HG03103 (cell line): ENCODE measurements around the gene ALG3.

Experiments
- ATAC-seq: cut with Tn5 transposase; IDR thresholded peaks from one replicate; pipeline ENCODE4 v1.9.1; 2021; ENCODE audit warnings: low read depth; ENCODE audit not compliant: unreplicated experiment

ALG3 gene

DNA sequence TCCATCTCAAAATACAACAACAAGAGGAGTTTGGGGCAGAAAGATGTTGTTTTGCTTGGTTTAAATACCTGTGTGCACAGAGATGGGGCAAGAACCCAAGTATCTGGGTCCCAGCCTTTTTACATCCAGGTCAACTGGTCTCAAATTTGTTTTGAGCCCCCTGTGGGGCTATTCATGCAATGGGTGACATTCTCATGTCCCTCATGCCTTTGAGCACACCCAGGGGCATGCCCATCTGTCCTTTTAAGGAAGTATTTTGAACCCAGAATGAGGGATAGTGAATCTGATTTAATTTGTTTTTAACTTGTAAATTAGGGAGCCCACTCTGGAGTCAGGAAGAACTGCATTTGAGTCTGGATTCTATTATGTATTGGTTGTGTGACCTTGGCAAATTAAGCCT, 47.9 kb downstream of the ALG3 start:
- no peak for ATAC-seq

DNA sequence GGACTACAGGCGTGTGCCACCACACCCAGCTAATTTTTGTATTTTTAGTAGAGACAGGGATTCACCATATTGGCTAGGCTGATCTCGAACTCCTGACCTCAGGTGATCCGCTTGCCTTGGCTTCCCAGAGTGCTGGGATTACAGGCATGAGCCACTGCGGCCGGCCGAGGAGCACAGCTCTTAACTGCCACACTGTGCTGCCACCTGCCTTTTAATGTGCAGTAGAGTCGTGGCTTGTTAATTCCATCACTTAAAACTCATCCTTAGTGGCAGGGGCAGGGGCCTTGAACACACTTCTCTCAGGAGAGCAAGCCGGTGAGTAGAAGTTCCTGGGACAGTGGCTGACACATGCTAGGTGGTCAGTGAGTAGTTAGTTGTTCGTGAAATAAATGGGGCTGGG, 50.3 kb downstream of the ALG3 start:
- ATAC-seq, result no peak

GRCh38 chr3:184196536-184196935, 52.2 kb downstream of the ALG3 start:
- no peak for ATAC-seq

DNA sequence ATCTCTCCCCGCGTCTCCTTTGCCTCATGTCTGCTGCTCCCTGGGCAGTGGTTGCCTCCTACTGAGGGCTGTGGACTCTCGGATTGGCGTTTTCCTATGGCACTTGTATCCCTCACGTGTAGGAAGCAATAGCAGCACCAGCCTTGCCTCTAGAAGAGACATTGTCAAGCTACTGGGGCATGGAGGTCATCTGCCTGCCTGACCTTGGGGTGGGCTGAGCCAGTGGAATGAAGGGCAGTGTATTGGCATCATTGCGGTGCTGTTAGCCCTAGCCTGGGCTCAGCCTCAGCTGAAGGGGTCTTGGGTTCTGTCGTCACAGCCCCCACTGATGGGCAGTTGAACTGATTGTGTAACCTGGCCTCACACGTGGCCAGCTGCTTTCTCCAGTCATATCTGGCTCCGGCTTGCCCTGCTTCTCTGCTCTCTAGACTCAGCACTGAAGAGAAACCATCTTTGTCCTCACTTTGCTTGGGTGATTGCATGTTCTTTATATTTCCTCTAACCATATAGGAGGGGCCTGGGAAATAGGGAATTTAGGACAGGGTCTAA, 54.7 kb downstream of the ALG3 start:
- ATAC-seq, result no peak

GRCh38 chr3:184192889-184193288, 55.9 kb downstream of the ALG3 start:
- no peak for ATAC-seq
